Measurements from ENCODE around the gene NKX1-1.

NKX1-1 gene

DNA sequence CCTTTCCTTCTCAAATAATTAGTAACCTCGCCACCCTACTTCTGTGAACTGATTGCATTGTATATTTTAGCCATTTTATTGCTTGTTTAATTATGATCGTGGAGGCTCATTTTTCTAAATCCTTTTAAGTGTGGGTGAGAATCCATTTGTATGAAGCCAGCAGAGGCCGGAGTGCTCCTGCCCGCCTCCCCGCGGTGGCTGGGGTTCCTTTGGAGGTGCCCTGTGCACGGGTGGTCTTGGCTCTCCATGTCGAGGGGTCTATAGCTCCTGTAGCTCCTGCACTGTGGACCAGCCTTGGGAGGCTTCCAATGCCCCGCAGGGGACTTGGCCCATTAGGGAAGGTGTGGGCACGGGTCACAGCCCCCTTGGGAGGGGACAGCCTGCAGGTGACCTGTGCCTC, 44.2 kb downstream of the NKX1-1 start:
- in situ Hi-C loops (cut with MboI; ENCODE audit: low sequenced_read_pairs): no loop called here

- in situ Hi-C loops (cut with MboI; ENCODE audit: low sequenced_read_pairs): no loop called here
These were observed 44.8 kb downstream of the NKX1-1 start for GRCh38 chr4:1361431-1361830.

GRCh38 chr4:1360423-1361283, 45.6 kb downstream of the NKX1-1 start:
- in situ Hi-C loops (cut with MboI; ENCODE audit: low sequenced_read_pairs): no loop called here

GRCh38 chr4:1359976-1360375, 46.3 kb downstream of the NKX1-1 start:
- in situ Hi-C loops (cut with MboI; ENCODE audit: low sequenced_read_pairs): no loop called here

- in situ Hi-C loops (cut with MboI; ENCODE audit: low sequenced_read_pairs): no loop called here
These were observed 47.1 kb downstream of the NKX1-1 start for GRCh38 chr4:1359144-1359501.

DNA sequence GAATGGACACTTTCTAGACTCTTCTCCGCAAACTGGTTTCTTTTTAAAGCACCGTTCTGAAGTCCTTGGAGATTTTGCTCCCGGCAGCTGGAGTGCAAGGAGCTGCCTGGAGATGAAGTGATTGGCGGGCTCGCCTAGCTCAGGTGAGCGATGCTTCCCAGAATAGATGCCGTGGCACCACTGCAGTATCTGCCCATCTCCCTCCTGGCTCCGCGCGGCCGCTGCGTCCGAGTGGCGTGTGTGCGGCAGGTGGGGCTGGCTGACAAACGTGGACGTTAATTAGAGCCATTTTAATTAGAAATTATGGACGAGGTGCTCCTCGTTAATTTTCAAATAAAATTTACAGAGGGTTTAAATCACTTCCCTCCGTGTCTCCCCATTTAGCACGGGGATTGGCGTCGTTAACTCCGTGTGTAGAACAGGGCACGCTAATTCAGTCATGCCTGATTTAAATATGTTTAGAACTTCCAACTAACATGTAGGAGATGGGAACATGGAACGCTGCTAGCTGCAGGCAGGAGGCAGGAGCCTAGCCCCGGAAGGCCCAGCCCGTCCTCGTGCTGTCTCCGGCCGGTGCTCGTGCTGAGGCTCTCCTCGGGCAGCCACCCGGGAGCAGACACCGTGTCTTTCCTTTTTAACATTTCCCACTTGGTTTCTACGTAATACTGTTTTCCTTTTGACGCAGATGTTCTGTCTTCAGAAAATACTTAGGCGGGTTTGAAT, 47.7 kb downstream of the NKX1-1 start:
- in situ Hi-C loops (cut with MboI; ENCODE audit: low sequenced_read_pairs): no loop called here

DNA sequence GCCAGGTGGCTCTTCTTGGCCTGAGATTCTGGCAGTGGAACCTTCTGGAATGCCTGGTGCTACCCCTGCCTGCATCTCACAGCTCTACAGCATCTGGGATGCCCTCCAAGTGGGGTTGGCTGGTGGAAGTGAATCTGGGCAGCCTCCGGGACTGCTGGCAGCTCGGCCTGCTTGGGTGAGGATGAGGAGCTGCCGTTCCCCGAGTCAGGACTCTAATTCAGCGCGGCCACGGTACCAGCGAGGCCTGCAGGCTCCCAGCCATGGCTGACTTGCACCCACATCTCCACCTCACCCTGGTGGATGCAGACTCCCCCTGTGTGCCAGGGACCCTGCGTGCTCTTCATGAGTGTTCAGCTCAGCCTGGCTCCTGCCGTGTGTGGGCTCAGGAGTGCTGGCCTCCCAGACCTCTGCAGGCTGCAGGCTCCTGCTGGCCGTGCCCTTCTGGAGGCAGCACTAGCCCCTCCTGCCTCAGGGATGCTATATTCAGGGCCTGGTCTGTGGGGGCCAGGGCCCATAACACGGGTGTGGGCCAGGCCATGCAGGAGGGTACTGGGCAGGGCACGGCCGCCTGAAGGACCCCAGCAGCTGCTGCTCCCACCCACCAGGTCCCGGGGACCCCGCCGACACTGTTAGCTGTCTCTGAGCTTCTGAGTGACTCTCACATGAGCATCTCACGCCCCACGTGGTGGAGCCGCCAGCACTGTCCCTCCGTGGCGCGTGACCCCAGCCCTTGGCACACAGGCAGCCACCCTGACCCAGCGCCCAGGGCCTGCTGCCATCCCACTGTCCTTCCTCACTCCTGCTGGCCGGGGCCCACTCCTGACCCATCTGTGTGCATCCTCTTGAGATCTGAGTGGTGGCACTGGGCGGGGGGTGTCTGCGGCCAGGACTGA, 48.6 kb downstream of the NKX1-1 start:
- in situ Hi-C loops (cut with MboI; ENCODE audit: low sequenced_read_pairs): no loop called here

DNA sequence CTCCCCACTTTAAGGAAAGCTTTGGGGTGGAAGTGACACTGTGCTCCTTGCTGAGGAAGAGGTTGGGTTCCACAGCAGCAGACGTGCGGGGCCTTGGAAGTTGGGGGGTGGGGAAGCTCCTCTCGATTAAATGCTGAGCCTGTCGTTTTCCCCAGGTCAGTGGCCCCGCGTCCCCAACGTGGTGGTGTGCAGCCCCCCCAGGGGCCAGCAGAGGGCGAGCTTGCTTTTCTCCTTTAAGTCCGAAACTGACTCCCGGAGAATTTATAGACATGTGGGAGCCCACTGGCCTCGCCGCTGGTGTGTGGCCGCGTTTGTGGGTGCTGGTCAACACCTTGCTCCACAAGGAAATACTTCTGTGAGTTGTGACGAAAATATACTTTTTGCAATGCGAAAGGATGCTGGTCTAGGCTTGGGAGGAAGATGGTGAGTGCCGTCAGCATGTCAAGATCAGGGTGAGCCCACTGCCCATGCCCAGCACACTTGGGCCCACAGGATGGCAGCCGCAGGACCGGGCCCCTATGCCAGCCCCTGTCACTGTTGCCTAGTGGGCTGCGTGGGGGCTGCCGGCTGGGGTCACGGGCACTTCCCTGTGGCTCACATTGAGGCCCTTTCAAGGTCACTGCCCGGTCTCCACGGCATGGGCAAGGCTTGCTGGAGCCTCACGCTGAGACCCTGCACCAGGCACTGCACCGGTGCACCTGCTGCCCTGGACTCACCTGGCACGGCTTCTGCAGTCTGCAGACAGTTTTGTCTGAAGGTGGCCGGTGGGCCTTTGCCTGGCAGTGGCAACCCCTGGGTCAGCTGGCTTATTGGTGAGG, 49.9 kb downstream of the NKX1-1 start:
- in situ Hi-C loops (cut with MboI; ENCODE audit: low sequenced_read_pairs): no loop called here

GRCh38 chr4:1355378-1355777, 50.9 kb downstream of the NKX1-1 start:
- in situ Hi-C loops (cut with MboI; ENCODE audit: low sequenced_read_pairs): no loop called here

GRCh38 chr4:1354983-1355275, 51.3 kb downstream of the NKX1-1 start:
- in situ Hi-C loops (cut with MboI; ENCODE audit: low sequenced_read_pairs): no loop called here

GRCh38 chr4:1354136-1354982, 51.9 kb downstream of the NKX1-1 start:
- in situ Hi-C loops (cut with MboI; ENCODE audit: low sequenced_read_pairs): no loop called here

GRCh38 chr4:1353186-1354055, 52.8 kb downstream of the NKX1-1 start:
- in situ Hi-C loops (cut with MboI; ENCODE audit: low sequenced_read_pairs): no loop called here

Measured in HL-60/S4 treated with retinoic acid at 250 ng/mL for 4 days and 3 days (cell line).